GM19467 (cell line): ENCODE data around the gene SLC52A3.
"Not testable (repeated sequence)": the region's sequence is repeated elsewhere in the genome, so short reads cannot be mapped to it uniquely, and the experiment has no call there.

Experiments
- ATAC-seq: cut with Tn5 transposase; IDR thresholded peaks from one replicate; pipeline ENCODE4 v1.9.1; 2021; ENCODE audit warnings: mild to moderate bottlenecking, moderate library complexity; ENCODE audit not compliant: unreplicated experiment

The SLC52A3 gene

DNA sequence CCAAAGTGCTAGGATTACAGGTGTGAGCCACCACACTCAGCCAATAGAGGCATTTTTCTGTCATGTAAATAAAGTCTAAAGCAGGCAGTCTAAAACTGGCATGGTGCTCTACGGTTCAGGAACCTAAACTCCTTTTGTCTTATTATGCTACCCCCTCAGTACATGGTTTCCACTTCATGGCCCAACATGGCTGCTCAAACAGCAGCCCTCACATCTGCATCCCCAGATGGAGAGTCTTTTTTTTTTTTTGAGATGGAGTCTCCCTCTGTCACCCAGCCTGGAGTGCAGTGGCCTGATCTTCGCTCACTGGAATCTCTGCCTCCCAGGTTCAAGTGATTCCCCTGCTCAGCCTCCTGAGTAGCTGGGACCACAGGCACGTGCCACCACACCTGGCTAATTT lies 38.3 kb downstream of the SLC52A3 start:
- ATAC-seq, result no peak

DNA sequence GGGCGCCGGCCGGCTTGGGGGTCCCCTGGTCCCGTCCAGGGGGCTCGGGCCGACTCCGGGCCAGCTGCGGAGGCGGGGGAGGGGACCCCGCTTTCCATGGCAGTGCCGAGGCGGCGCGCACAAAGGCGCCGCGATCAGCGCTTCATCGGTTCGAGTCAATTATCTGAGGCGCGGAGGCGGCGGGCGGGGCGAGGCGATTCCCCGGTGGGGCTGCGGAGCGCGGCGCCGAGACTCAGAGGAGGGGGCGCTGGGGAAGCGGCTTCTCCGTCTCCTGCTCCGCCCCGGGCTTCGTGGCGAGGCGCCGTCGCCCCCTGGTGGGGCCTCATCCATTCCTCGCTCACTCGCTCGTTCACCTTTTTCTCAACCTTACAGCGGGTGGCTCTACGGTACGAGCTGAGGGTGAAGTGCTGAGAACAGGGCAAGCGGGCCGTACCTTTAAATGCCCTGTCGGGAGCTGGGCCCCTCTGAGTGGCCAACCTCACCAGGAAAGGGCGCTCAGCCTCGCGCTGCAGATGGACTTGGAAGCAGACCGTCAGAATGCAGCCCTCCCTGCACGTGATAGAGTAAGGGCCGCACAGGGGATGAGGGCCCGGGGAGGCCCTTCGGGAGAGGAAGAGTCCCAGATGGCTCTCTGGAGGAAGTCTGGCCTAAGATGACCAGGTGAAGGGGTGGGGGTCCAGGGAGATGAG lies 39.9 kb downstream of the SLC52A3 start:
- no peak for ATAC-seq

DNA sequence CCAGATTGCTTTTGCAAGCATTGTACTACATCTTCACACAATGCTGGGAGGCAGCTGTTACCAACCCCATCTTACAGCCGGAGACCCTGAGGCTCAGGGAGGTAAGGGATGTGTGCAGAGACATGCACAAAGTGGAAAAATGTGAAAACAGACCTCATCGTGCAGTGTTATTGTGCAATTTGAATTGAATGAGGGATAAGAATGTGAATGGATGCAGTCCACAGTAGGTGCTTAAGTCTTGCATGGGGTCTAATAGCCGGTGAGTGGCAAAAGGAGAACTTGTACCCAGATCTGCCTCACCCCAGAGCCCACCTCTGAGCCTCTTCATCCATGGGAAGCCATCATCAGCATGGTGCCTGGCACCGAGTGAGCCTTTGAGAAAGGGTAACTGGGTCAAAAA lies 42.1 kb downstream of the SLC52A3 start:
- no peak for ATAC-seq

DNA sequence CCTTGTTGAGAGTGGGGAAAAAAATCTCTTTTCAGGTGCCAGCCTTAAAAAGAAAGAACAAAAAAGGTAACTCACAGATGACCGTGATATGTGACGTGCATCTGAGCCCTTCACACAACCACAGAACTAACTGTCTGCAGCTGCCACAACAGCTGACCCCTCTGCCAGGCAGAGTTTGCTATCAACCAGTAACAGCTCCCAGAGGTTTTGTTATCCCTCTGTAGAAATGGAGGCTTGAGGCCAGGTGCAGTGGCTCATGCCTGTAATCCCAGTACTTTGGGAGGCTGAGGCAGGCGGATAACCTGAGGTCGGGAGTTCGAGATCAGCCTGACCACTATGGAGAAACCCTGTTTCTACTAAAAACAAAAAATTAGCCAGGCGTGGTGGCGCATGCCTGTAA lies 42.8 kb downstream of the SLC52A3 start:
- no peak for ATAC-seq

DNA sequence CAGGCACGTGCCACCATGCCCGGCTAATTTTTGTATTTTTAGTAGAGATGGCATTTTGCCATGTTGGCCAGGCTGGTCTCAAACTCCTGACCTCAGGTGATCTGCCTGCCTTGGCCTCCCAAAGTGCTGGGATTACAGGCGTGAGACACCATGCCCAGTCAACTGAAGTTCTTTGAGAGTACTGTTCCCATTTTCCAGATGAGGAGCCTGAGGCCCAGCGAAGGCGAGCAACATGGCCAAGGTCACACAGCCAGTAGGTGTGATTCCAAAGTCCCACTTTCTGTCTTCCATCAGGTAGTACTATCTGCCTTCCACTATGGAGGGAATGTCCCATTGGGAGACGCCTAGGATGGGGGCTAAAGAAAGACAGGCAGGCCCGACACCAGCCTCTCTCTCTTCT lies 43.5 kb downstream of the SLC52A3 start:
- ATAC-seq, result not testable (repeated sequence)

DNA sequence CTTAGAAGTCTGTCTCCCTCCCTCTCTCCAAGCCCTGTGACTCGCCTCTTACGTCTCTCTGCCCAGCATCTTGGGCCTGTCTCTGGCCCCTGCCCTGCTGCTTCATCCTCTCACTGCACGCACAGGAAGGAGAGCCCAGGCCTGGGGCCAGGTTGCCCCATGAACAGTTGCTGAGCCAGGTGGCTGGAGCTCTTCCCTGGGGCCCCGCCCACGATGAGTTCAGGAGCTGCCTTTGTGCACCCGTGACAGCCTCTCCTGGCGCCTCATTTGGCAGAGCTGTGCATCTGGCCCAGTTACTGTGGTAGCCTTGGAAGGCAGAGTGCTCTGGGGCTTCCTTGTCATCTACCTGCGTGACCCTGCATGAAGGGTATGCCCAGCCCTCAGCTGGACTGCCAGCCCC lies 44.5 kb downstream of the SLC52A3 start:
- ATAC-seq, result no peak

DNA sequence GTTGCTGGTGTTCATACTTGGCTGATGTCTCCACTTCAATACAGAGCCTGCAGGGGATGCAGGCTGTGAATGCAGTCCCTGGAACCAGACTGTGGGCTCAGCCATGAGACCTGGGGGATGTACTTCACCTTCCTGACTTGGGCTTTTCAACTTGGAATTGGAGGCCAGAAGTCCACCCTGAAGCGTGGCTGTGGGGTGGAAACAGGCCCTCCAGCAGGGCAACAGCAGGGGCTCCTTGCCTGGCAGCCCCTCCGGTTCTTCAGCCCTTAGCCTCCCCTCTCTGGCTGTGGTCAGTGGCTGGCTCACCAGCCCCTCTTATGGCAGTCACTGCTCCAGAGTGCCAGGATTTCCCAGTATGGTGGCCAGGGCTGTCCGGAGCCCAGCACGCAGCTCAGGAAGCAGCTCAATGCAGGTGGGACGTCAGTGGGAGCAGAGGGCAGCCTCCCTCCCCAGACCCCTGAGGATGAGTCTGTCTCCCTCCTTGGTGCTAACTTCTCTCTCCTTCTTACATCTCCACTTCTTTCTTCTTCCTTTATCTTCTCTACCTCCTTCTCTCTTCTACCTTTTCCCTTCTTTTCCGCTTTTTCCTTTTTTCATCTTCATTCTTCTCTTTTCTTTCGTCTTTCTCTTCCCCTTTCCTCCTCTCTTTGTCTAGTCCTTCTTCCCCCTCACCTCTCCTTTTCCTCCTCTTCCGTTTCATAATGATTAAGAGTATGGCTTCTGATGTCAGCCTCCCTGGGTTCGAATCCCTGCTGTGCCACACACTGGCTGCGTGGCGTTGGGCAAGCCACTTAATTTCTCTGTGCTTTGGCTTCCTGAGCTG lies 45.3 kb downstream of the SLC52A3 start:
- ATAC-seq, result no peak

DNA sequence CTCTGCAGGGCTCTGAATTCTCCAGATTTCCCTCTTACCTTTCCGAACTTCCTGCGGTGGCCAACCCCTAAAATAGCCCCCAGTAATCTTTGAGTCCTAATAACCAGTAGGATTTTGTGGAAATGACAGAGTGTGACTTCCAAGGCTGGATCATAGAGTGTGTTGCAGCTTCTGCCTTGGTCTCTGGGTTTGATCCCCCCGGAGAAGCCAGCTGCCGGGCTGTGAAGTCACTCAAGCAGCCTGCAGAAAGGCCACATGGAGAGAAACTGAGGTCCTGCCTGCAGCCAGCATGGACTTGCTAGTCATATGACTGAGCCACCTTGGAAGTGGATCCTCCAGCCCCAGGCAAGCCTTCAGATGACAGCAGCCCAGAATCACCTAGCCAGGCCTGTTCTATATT lies 46.4 kb downstream of the SLC52A3 start:
- ATAC-seq, result no peak

DNA sequence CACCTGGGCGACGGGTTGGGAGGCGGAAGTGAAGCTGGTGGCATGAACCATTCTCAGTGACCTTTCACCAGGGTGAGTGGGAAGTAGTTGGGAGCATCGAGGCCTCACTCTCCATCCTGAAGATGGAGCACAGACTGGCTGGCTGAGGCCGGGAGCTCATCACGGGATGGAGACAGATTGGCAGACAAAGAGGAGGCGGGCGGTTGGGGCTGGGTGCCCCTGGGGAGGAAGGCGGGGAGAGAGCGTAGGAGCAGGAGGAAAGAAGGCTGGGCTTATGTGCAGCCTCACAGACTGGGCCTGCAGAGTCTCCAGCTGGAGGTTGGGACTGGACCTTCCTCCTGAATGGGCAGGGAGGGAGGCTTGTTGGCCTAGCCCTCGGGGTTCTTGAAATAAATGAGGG lies 48.5 kb downstream of the SLC52A3 start:
- no peak for ATAC-seq

DNA sequence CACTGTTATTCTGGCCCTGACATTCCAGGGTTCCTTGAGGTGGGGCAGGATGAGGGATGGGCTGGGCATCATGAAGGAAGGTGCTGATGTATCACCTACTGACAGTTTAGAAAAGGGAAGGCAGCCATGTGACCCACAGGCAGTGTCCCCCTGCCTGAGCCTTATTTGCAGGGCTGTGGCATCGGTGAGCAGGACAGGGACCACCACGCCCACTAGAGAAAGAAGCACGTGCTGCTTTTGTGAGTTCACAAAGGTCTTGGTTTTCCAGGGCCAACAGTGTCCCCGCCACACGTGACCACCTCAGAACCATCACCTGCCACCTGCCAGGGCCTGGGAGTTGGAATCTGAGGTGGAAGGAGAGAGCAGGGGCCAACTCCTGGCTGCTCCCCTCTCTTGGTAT lies 49.2 kb downstream of the SLC52A3 start:
- ATAC-seq, result no peak

DNA sequence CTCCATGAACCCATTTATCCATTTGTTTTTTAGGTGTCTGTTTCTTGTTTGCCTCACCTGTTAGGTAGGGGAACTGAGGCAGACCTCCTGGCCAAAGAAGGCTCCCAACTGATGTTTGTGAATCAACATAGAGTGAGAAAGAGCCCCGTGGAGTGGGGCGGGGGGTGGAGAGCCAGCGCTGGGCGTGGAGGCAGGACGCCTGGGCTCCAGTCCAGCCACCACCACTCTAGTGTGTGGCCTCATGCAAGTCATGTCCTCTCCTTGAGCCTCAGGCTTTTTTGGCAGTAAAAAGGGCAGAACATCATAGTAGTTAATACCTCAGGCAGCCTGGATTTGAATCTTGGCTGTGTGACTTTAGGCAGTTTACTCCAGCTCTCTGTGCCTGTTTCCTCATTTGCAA lies 50.5 kb downstream of the SLC52A3 start:
- ATAC-seq, result no peak

DNA sequence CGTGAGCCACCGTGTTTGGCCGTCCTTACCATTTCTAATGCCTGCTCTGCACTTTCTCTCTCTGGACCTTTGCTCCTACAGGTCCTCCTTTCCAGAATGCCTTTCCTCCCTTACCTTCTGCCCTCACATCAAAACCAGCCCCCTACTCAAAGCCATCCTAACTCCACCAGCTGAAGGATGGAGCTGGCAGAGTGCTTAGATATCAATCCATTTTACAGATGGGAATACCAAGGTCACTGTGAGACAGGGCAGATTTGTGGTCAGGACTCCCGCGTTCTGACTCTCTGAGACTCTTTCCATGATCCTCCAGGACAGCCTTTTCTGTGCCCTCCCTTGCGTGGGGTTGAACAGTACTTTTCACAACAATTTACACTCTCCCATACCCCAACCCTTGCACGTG lies 51.0 kb downstream of the SLC52A3 start:
- no peak for ATAC-seq

DNA sequence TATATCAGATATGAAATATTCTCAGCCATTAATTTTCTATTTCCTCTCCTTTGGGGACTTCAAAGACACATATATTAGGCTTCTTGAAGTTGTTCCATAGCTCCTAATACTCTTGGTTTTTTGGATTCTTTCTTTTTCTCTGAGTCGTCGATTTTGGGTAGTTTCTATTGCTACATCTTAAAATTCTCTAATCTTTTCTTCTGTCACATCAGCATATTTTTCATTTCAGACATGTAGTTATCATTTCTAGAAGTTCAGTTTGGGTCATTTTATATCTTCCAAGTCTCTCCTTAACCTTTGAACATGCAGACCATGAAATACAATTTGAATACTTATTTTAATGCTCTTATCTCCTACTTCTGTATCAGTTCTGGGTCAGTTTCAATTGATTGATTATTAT lies 53.8 kb downstream of the SLC52A3 start:
- no peak for ATAC-seq

DNA sequence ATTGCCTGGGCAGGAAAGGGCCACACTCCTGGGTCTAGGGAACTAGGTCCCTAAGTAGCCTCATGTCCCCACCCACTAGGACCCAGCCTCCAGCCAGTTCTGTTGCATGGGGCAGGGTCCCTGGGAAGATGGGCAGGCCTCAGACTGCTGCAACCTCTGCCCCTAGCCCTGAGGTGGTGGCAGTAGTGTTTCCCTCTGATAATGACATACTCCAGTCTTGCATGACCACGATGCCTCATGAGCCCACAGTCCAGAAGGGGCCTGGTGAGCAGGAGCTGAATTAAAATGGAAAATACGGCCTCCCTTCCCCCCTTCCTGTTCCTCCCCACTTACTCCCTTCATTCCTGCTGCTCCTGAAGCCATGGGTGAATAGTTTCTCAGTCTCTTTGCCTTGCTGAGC lies 56.7 kb downstream of the SLC52A3 start:
- ATAC-seq, result no peak

DNA sequence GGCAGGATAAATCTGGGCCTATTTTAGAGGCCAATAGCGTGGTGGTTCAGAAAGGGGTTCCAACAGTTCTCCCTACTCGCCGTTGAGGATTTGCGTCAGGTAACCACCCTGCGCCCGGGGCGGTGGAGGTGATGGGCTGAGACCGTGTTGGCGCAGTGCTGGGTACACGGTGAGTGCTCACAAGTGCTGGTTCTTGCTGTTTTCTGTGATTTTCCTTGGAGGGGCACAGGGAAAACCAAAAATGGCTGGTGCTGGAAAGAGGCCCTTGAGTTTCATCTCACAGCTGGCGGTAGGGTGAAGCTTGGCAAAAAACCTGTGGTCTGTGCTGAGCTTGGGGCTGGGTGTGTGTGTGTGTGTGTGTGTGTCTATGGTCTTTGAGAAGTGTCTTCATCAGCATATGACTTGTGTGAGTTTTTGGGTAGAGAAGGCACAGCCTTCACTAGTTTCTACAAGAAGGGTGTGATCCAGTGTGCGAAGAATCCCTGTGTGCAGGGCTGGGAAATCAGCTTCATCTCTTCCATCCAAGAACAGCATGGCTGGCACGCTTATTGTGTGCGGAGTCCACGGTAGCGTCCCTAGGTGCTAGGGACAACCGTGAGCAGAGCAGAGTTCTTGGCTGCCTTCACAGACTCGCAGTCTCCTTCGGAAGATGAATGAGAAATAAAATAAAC lies 57.4 kb downstream of the SLC52A3 start:
- ATAC-seq, result no peak
